Kidney (tissue), 14 donors: Measurements from ENCODE around the gene BRINP2. TPM values are rescaled to one million over a fixed set of nuclear protein-coding genes. Genes with fewer than 3 reads are reported as not detected.

ENCODE experiments used
- DNase-seq, 5 donors: peaks; one replicate each; pipeline ENCODE4 v3.0.0-alpha.2; 2013 to 2020
- FAIRE-seq: peaks from 2 replicates; lab custom pipeline; 2012; peaks lifted over from hg19 to GRCh38; lab: Jason Lieb, UNC
- H3K27ac ChIP-seq, 2 donors: one replicate each; pipeline ENCODE4 v1.7.0; 2013; ENCODE audit warnings: low read depth in 2 of 2, low read length in 2 of 2, inconsistent platforms in 1 of 2
- H3K27me3 ChIP-seq: one replicate; pipeline ENCODE4 v1.7.1; 2013; ENCODE audit warnings: low read length, inconsistent platforms; ENCODE audit not compliant: control insufficient read depth, insufficient read depth
- H3K36me3 ChIP-seq, 3 donors: one replicate each; pipeline versions ENCODE4 v1.7.0 to v1.7.1; 2013; ENCODE audit warnings: low read length in 3 of 3, control low read depth in 1 of 3, inconsistent platforms in 1 of 3; ENCODE audit not compliant: insufficient read depth in 3 of 3, control insufficient read depth in 2 of 3
- H3K4me1 ChIP-seq, 3 donors: one replicate each; pipeline versions ENCODE4 v1.7.0 to v1.7.1; 2013; ENCODE audit warnings: low read length in 3 of 3, inconsistent platforms in 1 of 3, low read depth in 1 of 3; ENCODE audit not compliant: control insufficient read depth in 2 of 3, insufficient read depth in 2 of 3
- H3K4me3 ChIP-seq, 3 donors: one replicate each; pipeline versions ENCODE4 v1.7.0 to v1.8.1; 2013; ENCODE audit warnings: low read length in 3 of 3, control low read depth in 1 of 3, inconsistent platforms in 1 of 3
- H3K9ac ChIP-seq, 3 donors: one replicate each; pipeline versions ENCODE4 v1.7.0 to v1.7.1; 2013; ENCODE audit warnings: low read length in 3 of 3, control low read depth in 1 of 3, inconsistent platforms in 1 of 3
- H3K9me3 ChIP-seq, 3 donors: one replicate each; pipeline versions ENCODE4 v1.7.0 to v1.7.1; 2013; ENCODE audit warnings: low read length in 3 of 3, control low read depth in 1 of 3, inconsistent platforms in 1 of 3; ENCODE audit not compliant: control insufficient read depth in 2 of 3, insufficient read depth in 1 of 3
- CTCF ChIP-seq: IDR thresholded peaks from 3 replicates; pipeline ENCODE4 v1.5.1; 2012; ENCODE audit warnings: mild to moderate bottlenecking, moderate library complexity, borderline replicate concordance; ENCODE audit not compliant: insufficient read depth; ENCODE audit errors: extremely low read depth
- intact Hi-C: fragments of 100-400 bp; cut with DNase I; formaldehyde crosslinking; loops from one replicate; pipeline ENCODE4 v1.11.1; 2022
- polyA plus RNA-seq: library from polyadenylated mRNA; stranded (reverse); fragments of 350-450 nt; fragmentation: Illumina TruSeq; extraction: RNeasy Lipid Tissue Mini Kit (QIAGEN cat#74804); gene quantifications from one replicate; pipeline ENCODE4 v1.2.3, GENCODE V29; 2014; ENCODE audit warnings: low read depth, low replicate concordance; ENCODE audit not compliant: insufficient read depth
- total RNA-seq: library from RNA; stranded (reverse); fragmentation: NEBNext Ultra II Directional; extraction: Animal tissue kit (Norgen Biotek cat#: 25700); gene quantifications from one replicate; pipeline ENCODE4 v1.2.1, GENCODE V29; 2021
- donor health status: control.
- donor health status: control.
- donor health status: control.
- donor health status: control.
- donor health status: control.
- donor health status: DM: yes; HTN: yes; CAD: no.
- donor health status: Normal renal cell carcinoma (clear cell type).

The BRINP2 gene
- total and polyA plus RNA-seq, 2 donors from 2014 or later = not detected

- Histone ChIP-seq H3K4me3 (no peak overlapping the region), H3K27ac (no peak overlapping the region), H3K9ac (no peak overlapping the region), H3K4me1 (no peaks in the 10 kb centered on the region), H3K9me3 (no peaks in the 10 kb centered on the region), H3K27me3 (no peaks in the 10 kb centered on the region), H3K36me3 (no peaks in the 10 kb centered on the region)
- intact Hi-C loops = no loop called here
- TF ChIP-seq CTCF = no peak
- DNase-seq (no peak), FAIRE-seq (no peak)
Observed at GRCh38 chr1:177211231-177211630, 40.5 kb downstream of the BRINP2 start.

- H3K4me3 ChIP-seq = no peak overlapping the region
- no peaks in the 10 kb centered on the region for H3K27me3 ChIP-seq
- no peaks in the 10 kb centered on the region for H3K36me3 ChIP-seq
- no peak overlapping the region for H3K9ac ChIP-seq
- TF ChIP-seq CTCF = no peak
- no peak for FAIRE-seq
- peaks cover 0 to 3% (median 0%) of the 10 kb centered on the region in 3 donors for H3K9me3 ChIP-seq
- no peak overlapping the region for H3K27ac ChIP-seq
- intact Hi-C loops = no loop called here
- H3K4me1 ChIP-seq = no peaks in the 10 kb centered on the region
- DNase-seq = no peak
Observed at GRCh38 chr1:177216587-177217202, 45.9 kb downstream of the BRINP2 start.

GRCh38 chr1:177219554-177220458, 49.0 kb downstream of the BRINP2 start:
- Histone ChIP-seq H3K27me3 (no peaks in the 10 kb centered on the region), H3K9me3 (peaks cover 0 to 3% (median 0%) of the 10 kb centered on the region in 3 donors), H3K36me3 (no peaks in the 10 kb centered on the region), H3K4me3 (no peak overlapping the region), H3K4me1 (no peaks in the 10 kb centered on the region), H3K27ac (no peak overlapping the region), H3K9ac (no peak overlapping the region)
- TF ChIP-seq CTCF = no peak
- DNase-seq (peak in 1 of 5 donors; percentile 12), FAIRE-seq (no peak)
- intact Hi-C loops = no loop called here
